Stimulated activated naive CD8-positive, alpha-beta T cell treated with anti-CD3 and anti-CD28 coated beads, Interleukin-15, amount 100 ng/mL, for 72 hours (primary cell): ENCODE data around the gene DGKB.
"Not testable (repeated sequence)": the region's sequence is repeated elsewhere in the genome, so short reads cannot be mapped to it uniquely, and the experiment has no call there.

Source experiments
- ATAC-seq: fragments of 150-1000 bp; cut with Tn5 transposase; 2 replicates; pipeline ENCODE4 v1.10.0; 2021; ENCODE audit warnings: mild to moderate bottlenecking, moderate library complexity
- DNase-seq, 2 donors: peaks; one replicate each; pipeline ENCODE4 v3.0.0; 2021 to 2022
- H3K27ac Mint-ChIP-seq, 2 donors: one replicate each; pipeline ENCODE4 v1.8.0; 2022; ENCODE audit warnings: mild to moderate bottlenecking in 2 of 2, mixed read lengths in 2 of 2, moderate library complexity in 2 of 2
- H3K27me3 Mint-ChIP-seq: one replicate; pipeline ENCODE4 v1.8.0; 2022; ENCODE audit warnings: mixed read lengths
- H3K4me1 Mint-ChIP-seq: one replicate; pipeline ENCODE4 v1.8.0; 2022; ENCODE audit warnings: mild to moderate bottlenecking, mixed read lengths
- H3K4me3 Mint-ChIP-seq, 2 donors: one replicate each; pipeline ENCODE4 v1.8.0; 2022; ENCODE audit warnings: mild to moderate bottlenecking in 2 of 2, mixed read lengths in 2 of 2, moderate library complexity in 1 of 2
- H3K9me3 Mint-ChIP-seq, 2 donors: one replicate each; pipeline ENCODE4 v1.8.0; 2022; ENCODE audit warnings: mixed read lengths in 2 of 2

The DGKB gene

DNA sequence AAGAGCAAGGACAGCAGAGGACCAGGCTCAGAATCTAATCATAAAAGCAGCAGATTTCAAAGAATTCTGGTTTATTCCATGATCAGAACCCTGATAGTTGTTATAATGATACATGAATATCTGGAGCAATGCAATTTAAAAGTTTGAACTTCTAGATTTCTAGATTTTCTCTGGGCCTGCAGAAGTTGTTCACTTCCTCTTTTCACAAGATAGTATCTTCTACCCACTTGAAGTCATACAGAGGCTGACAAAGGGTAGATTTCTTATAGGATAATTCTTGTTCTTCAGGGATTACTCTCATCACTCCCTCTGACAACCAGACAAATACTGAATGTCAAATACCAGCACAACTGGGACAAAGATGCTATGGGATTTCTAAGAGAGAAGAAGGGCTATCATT lies 593.1 kb downstream of the DGKB start:
- Mint-ChIP-seq H3K27ac (no peak overlapping the region), H3K4me3 (no peak overlapping the region), H3K4me1 (no peaks in the 10 kb centered on the region), H3K9me3 (peaks cover 4 to 8% of the 10 kb centered on the region in 2 donors), H3K27me3 (no peaks in the 10 kb centered on the region)
- ATAC-seq = no peak
- DNase-seq = no peak

GRCh38 chr7:14305233-14305866 lies 597.2 kb downstream of the DGKB start:
- ATAC-seq = no peak
- peaks cover 8% of the 10 kb centered on the region in 2 donors for H3K9me3 Mint-ChIP-seq
- no peak overlapping the region for H3K4me3 Mint-ChIP-seq
- DNase-seq = no peak
- no peaks in the 10 kb centered on the region for H3K4me1 Mint-ChIP-seq
- H3K27ac Mint-ChIP-seq = no peak overlapping the region
- H3K27me3 Mint-ChIP-seq = no peaks in the 10 kb centered on the region

DNA sequence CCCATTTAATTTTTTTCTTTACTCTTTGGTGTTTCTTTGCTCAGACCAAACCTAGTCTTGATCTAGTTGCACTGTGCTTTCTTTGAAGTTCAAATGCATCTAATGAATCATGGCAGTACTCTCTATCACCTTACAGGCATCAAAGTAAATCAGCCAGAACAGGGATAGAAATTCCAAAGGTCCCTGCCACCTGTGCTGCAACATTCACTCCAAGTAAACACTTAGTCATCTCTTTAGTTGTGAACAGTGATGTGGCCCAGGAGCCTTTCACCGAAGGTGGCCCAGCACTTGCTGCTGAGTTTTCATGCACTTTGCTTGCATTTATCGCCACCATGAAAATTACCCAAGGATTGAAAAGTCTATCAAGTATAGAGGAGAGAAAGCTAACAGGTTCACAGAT lies 599.0 kb downstream of the DGKB start:
- Mint-ChIP-seq H3K9me3 (peaks cover 0 to 5% of the 10 kb centered on the region in 2 donors), H3K27ac (no peak overlapping the region), H3K4me1 (no peaks in the 10 kb centered on the region), H3K4me3 (no peak overlapping the region), H3K27me3 (no peaks in the 10 kb centered on the region)
- no peak for DNase-seq
- no peak for ATAC-seq

DNA sequence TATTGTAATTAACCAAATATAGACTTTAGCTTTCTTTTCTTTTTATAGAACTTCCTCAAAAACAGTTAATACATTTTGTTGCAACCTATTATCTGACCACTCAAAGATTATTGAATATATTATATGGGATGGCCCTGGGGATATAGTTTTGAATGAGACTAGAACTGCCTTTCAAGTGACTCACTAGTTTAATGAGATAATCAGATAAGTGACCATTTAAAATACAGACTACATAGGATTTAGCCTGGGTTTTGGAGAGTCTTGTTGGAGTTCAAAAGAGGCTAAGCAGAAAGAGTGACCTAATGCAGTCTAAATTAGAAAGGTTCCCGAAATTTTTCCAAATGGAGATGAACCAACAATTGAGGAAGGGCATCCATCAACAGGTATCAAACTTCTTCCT lies 607.9 kb downstream of the DGKB start:
- no peaks in the 10 kb centered on the region for H3K27me3 Mint-ChIP-seq
- no peak overlapping the region for H3K4me3 Mint-ChIP-seq
- DNase-seq = no peak
- no peak overlapping the region for H3K27ac Mint-ChIP-seq
- ATAC-seq = no peak
- H3K4me1 Mint-ChIP-seq = no peaks in the 10 kb centered on the region
- H3K9me3 Mint-ChIP-seq = peaks cover 7 to 19% of the 10 kb centered on the region in 2 donors

DNA sequence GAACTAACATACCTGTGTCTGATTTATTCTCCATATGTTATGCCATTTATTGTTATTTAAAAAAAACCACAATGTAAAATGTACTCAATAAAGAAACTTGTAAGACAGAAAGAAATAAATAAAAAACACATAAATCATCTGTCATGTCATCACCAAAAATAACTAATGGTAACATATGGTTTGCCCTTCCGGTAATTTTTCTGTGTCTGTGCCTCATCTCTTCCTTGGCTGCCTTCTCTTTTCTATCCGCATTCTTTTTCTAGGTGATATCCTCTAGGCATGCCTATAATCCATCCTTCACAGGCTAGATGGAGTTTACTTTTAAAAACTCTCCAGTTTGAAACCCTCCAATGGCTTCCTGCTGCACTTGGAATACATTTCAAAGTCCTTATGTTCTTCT lies 609.1 kb downstream of the DGKB start:
- no peak overlapping the region for H3K4me3 Mint-ChIP-seq
- no peaks in the 10 kb centered on the region for H3K27me3 Mint-ChIP-seq
- H3K9me3 Mint-ChIP-seq = peaks cover 7 to 19% of the 10 kb centered on the region in 2 donors
- DNase-seq (no peak), ATAC-seq (no peak)
- H3K27ac Mint-ChIP-seq = no peak overlapping the region
- no peaks in the 10 kb centered on the region for H3K4me1 Mint-ChIP-seq

- H3K27me3 Mint-ChIP-seq = no peaks in the 10 kb centered on the region
- no peak overlapping the region for H3K4me3 Mint-ChIP-seq
- ATAC-seq = no peak
- no peak for DNase-seq
- H3K4me1 Mint-ChIP-seq = no peaks in the 10 kb centered on the region
- no peak overlapping the region for H3K27ac Mint-ChIP-seq
- peaks cover 7 to 13% of the 10 kb centered on the region in 2 donors for H3K9me3 Mint-ChIP-seq
Observed at GRCh38 chr7:14292737-14293136, 609.8 kb downstream of the DGKB start.

DNA sequence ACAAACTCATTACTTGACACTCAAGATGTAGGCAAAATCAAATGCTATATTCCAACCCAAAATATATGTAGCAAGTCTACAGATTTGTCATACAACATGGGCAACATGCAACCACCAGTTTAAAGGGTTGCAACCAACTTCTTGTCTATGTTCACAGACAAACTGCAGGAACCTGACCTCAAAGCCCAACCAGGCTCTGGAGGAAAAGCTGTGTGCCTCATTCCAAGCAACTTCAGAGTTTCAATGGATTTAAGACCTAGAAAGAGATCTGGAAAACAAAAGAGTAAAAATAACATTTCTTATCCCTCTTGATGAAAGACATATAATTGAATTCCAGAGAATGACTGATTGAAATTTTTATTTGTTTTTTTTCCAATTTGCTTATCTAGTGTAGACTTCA lies 612.6 kb downstream of the DGKB start:
- DNase-seq (no peak), ATAC-seq (no peak)
- Mint-ChIP-seq H3K27ac (no peak overlapping the region), H3K9me3 (no peaks in the 10 kb centered on the region), H3K4me3 (no peak overlapping the region), H3K27me3 (no peaks in the 10 kb centered on the region), H3K4me1 (no peaks in the 10 kb centered on the region)

GRCh38 chr7:14288701-14289100 lies 613.9 kb downstream of the DGKB start:
- no peaks in the 10 kb centered on the region for H3K27me3 Mint-ChIP-seq
- ATAC-seq (no peak), DNase-seq (no peak)
- no peak overlapping the region for H3K27ac Mint-ChIP-seq
- no peaks in the 10 kb centered on the region for H3K4me1 Mint-ChIP-seq
- H3K4me3 Mint-ChIP-seq = no peak overlapping the region
- no peaks in the 10 kb centered on the region for H3K9me3 Mint-ChIP-seq

- Mint-ChIP-seq H3K4me3 (no peak overlapping the region), H3K9me3 (no peaks in the 10 kb centered on the region), H3K4me1 (no peaks in the 10 kb centered on the region), H3K27ac (no peak overlapping the region), H3K27me3 (no peaks in the 10 kb centered on the region)
- DNase-seq (no peak), ATAC-seq (no peak)
Observed at GRCh38 chr7:14287398-14287797, 615.2 kb downstream of the DGKB start.

GRCh38 chr7:14286036-14286435 lies 616.5 kb downstream of the DGKB start:
- ATAC-seq (no peak), DNase-seq (no peak)
- H3K4me3 Mint-ChIP-seq = no peak overlapping the region
- H3K27ac Mint-ChIP-seq = no peak overlapping the region
- no peaks in the 10 kb centered on the region for H3K9me3 Mint-ChIP-seq
- H3K4me1 Mint-ChIP-seq = no peaks in the 10 kb centered on the region
- H3K27me3 Mint-ChIP-seq = no peaks in the 10 kb centered on the region

DNA sequence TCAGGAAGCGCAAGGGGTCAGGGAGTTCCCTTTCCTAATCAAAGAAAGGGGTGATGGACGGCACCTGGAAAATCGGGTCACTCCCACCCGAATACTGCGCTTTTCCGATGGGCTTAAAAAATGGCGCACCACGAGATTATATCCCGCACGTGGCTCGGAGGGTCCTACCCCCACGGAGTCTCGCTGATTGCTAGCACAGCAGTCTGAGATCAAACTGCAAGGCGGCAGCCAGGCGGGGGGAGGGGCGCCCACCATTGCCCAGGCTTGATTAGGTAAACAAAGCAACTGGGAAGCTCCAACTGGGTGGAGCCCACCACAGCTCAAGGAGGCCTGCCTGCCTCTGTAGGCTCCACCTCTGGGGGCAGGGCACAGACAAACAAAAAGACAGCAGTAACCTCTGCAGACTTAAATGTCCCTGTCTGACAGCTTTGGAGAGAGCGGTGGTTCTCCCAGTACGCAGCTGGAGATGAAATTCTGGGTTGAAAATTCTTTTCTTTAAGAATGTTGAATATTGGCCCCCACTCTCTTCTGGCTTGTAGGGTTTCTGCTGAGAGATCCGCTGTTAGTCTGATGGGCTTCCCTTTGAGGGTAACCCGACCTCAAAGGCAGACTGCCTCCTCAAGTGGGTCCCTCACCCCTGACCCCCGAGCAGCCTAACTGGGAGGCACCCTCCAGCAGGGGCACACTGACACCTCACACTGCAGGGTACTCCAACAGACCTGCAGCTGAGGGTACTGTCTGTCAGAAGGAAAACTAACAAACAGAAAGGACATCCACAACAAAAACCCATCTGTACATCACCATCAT lies 623.3 kb downstream of the DGKB start:
- not testable (repeated sequence) for H3K4me3 Mint-ChIP-seq, ATAC-seq, H3K4me1 Mint-ChIP-seq, H3K27me3 Mint-ChIP-seq, DNase-seq, H3K27ac Mint-ChIP-seq
- peaks cover 4 to 10% of the 10 kb centered on the region in 2 donors for H3K9me3 Mint-ChIP-seq

- H3K4me1 Mint-ChIP-seq = no peaks in the 10 kb centered on the region
- H3K27me3 Mint-ChIP-seq = no peaks in the 10 kb centered on the region
- peaks cover 4 to 10% of the 10 kb centered on the region in 2 donors for H3K9me3 Mint-ChIP-seq
- H3K4me3 Mint-ChIP-seq = no peak overlapping the region
- ATAC-seq (no peak), DNase-seq (no peak)
- H3K27ac Mint-ChIP-seq = no peak overlapping the region
Observed at GRCh38 chr7:14275356-14275755, 627.2 kb downstream of the DGKB start.

GRCh38 chr7:14271441-14271840 lies 631.1 kb downstream of the DGKB start:
- H3K4me3 Mint-ChIP-seq = no peak overlapping the region
- H3K4me1 Mint-ChIP-seq = no peaks in the 10 kb centered on the region

GRCh38 chr7:14270099-14270498 lies 632.5 kb downstream of the DGKB start:
- H3K27ac Mint-ChIP-seq = no peak overlapping the region
- ATAC-seq (no peak), DNase-seq (no peak)
- no peaks in the 10 kb centered on the region for H3K9me3 Mint-ChIP-seq
- H3K4me3 Mint-ChIP-seq = no peak overlapping the region
- H3K27me3 Mint-ChIP-seq = no peaks in the 10 kb centered on the region
- H3K4me1 Mint-ChIP-seq = no peaks in the 10 kb centered on the region

More at GRCh38 chr7:14271441-14271840, 631.1 kb downstream of the DGKB start:
- H3K27ac Mint-ChIP-seq = no peak overlapping the region
- no peaks in the 10 kb centered on the region for H3K9me3 Mint-ChIP-seq
- H3K27me3 Mint-ChIP-seq = no peaks in the 10 kb centered on the region
- ATAC-seq (no peak), DNase-seq (no peak)

DNA sequence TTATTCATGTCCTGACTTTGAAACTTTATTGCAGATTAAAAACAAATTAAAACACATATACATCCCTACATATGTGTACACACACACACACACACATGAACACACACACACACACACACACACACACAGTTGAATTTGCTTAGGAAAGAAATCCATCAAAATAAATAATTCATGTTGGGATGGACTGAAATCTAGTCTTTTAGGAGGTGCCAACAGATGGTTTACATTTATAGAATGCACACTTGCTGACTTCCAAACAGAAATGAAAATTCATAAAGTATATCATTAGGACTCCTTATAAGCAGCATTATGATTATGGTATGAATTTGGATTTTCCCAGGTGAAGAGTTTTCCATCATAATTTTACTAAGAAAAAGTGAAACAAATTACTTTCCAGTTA lies 642.5 kb downstream of the DGKB start:
- H3K9me3 Mint-ChIP-seq = peaks cover 0 to 6% of the 10 kb centered on the region in 2 donors
- no peaks in the 10 kb centered on the region for H3K27me3 Mint-ChIP-seq
- H3K4me3 Mint-ChIP-seq = no peak overlapping the region
- ATAC-seq (no peak), DNase-seq (no peak)
- no peaks in the 10 kb centered on the region for H3K4me1 Mint-ChIP-seq
- H3K27ac Mint-ChIP-seq = no peak overlapping the region

GRCh38 chr7:14258861-14259260 lies 643.7 kb downstream of the DGKB start:
- DNase-seq (no peak), ATAC-seq (no peak)
- H3K27me3 Mint-ChIP-seq = no peaks in the 10 kb centered on the region
- H3K4me1 Mint-ChIP-seq = no peaks in the 10 kb centered on the region
- no peak overlapping the region for H3K4me3 Mint-ChIP-seq
- no peak overlapping the region for H3K27ac Mint-ChIP-seq
- H3K9me3 Mint-ChIP-seq = peaks cover 0 to 6% of the 10 kb centered on the region in 2 donors
